BLaER1 (cell line): Measurements from ENCODE around the gene ANKS1A.

Experiments used
- H3K27ac ChIP-seq: shearing (Covaris generic); formaldehyde crosslinking; 2 replicates; pipeline ENCODE4 v1.8.1; 2022
- H3K27me3 ChIP-seq: shearing (Covaris generic); formaldehyde crosslinking; 2 replicates; pipeline ENCODE4 v1.8.1; 2022
- H3K36me3 ChIP-seq: shearing (Covaris generic); formaldehyde crosslinking; 2 replicates; pipeline ENCODE4 v1.8.1; 2022
- H3K4me1 ChIP-seq: shearing (Covaris generic); formaldehyde crosslinking; 2 replicates; pipeline ENCODE4 v1.8.1; 2022
- H3K4me2 ChIP-seq: shearing (Covaris generic); formaldehyde crosslinking; 2 replicates; pipeline ENCODE4 v1.8.1; 2022
- H3K4me3 ChIP-seq: shearing (Covaris generic); formaldehyde crosslinking; 2 replicates; pipeline ENCODE4 v1.8.1; 2022
- H3K9ac ChIP-seq: shearing (Covaris generic); formaldehyde crosslinking; 2 replicates; pipeline ENCODE4 v1.8.1; 2022
- H3K9me3 ChIP-seq: shearing (Covaris generic); formaldehyde crosslinking; 2 replicates; pipeline ENCODE4 v1.8.1; 2022
- H4K20me1 ChIP-seq: shearing (Covaris generic); formaldehyde crosslinking; 2 replicates; pipeline ENCODE4 v1.8.1; 2022
- Cebpa-rat ChIP-seq: shearing (Covaris generic); IDR thresholded peaks from 2 replicates; pipeline ENCODE4 v1.8.1; 2022

ANKS1A gene

GRCh38 chr6:35139470-35139869, 250.4 kb downstream of the ANKS1A start:
- Histone ChIP-seq H3K9me3 (no peaks in the 10 kb centered on the region), H4K20me1 (no peaks in the 10 kb centered on the region), H3K4me3 (no peak overlapping the region), H3K27ac (no peak overlapping the region), H3K4me2 (no peak overlapping the region), H3K36me3 (no peaks in the 10 kb centered on the region), H3K27me3 (no peaks in the 10 kb centered on the region), H3K4me1 (peaks cover 29% of the 10 kb centered on the region), H3K9ac (no peak overlapping the region)
- TF ChIP-seq Cebpa-rat, result no peak

- no peaks in the 10 kb centered on the region for H3K27me3 ChIP-seq
- no peaks in the 10 kb centered on the region for H3K9me3 ChIP-seq
- peak overlapping the region; percentile 52; the same call in 1 of the 2 replicates for H3K4me3 ChIP-seq
- H3K4me1 ChIP-seq, result peaks cover 29% of the 10 kb centered on the region
- no peak overlapping the region for H3K9ac ChIP-seq
- no peaks in the 10 kb centered on the region for H3K36me3 ChIP-seq
- no peaks in the 10 kb centered on the region for H4K20me1 ChIP-seq
- H3K4me2 ChIP-seq, result peak overlapping the region; percentile 85
- no peak for TF ChIP-seq Cebpa-rat
- H3K27ac ChIP-seq, result peak overlapping the region; percentile 72; the same call in 1 of the 2 replicates
These were observed 251.0 kb downstream of the ANKS1A start for GRCh38 chr6:35139924-35140638.

DNA sequence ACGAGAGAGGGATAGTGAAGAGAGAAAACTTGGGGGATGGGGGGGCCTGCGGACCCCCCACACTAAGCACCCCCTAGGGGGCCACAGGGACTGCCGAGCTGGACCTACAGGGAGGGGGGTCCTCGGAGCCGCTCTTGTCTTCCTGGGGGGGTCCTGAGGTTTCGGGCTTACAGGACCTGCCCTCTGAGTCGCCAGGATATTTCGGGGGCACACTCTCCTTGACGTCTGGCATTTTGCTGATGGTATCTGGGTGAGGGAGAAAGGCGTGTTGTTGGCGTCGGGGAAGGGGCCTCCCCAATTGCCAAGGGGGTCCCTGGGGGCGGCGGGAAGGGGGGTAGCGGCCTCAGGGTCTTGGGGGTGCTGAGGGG, 251.6 kb downstream of the ANKS1A start:
- no peaks in the 10 kb centered on the region for H3K9me3 ChIP-seq
- H3K4me3 ChIP-seq, result peak overlapping the region; percentile 52
- H3K4me2 ChIP-seq, result peak overlapping the region; percentile 85
- peak overlapping the region; percentile 65 for H3K9ac ChIP-seq
- H3K36me3 ChIP-seq, result no peaks in the 10 kb centered on the region
- no peaks in the 10 kb centered on the region for H4K20me1 ChIP-seq
- TF ChIP-seq Cebpa-rat, result no peak
- H3K4me1 ChIP-seq, result peaks cover 29% of the 10 kb centered on the region
- H3K27ac ChIP-seq, result peak overlapping the region; percentile 72
- no peaks in the 10 kb centered on the region for H3K27me3 ChIP-seq
